GM23338 (cell line): Measurements from ENCODE around the gene KRTAP10-1. TPM values are rescaled to one million over a fixed set of nuclear protein-coding genes. Genes with fewer than 3 reads are reported as not detected.
A peak's percentile ranks its signal among the peaks of the same experiment; 100 is the strongest.

ENCODE experiments used
- ATAC-seq: fragments of 200-7000 bp; cut with Tn5 transposase; 3 replicates; pipeline ENCODE4 v1.9.1; 2020
- DNase-seq: peaks from one replicate; pipeline ENCODE4 v3.0.0-alpha.2; 2015; ENCODE audit warnings: low spot score
- H2AFZ ChIP-seq: fragments of 200-600 bp; sonication (generic); 2 replicates; pipeline ENCODE4 v1.8.0; 2016; ENCODE audit warnings: antibody characterized with exemption, mild to moderate bottlenecking, moderate library complexity
- H3F3A ChIP-seq: fragments of 200-600 bp; sonication (generic); replicated peaks from 2 replicates; pipeline ENCODE4 v1.8.0; 2017; ENCODE audit warnings: antibody characterized with exemption, mixed run types, low read depth
- H3K27ac ChIP-seq: fragments of 200-600 bp; sonication (generic); 2 replicates; pipeline ENCODE4 v1.6.1; 2016; ENCODE audit warnings: low read depth
- H3K27me3 ChIP-seq: fragments of 200-600 bp; sonication (generic); 2 replicates; pipeline ENCODE4 v1.8.0; 2016; ENCODE audit warnings: mild to moderate bottlenecking, mixed run types, moderate library complexity; ENCODE audit not compliant: insufficient read depth
- H3K36me3 ChIP-seq: fragments of 200-600 bp; sonication (generic); 2 replicates; pipeline ENCODE4 v1.8.0; 2016; ENCODE audit warnings: mild to moderate bottlenecking; ENCODE audit not compliant: insufficient read depth
- H3K4me1 ChIP-seq: fragments of 200-600 bp; sonication (generic); 2 replicates; pipeline ENCODE4 v1.8.0; 2016; ENCODE audit warnings: mild to moderate bottlenecking, moderate library complexity; ENCODE audit not compliant: insufficient read depth
- H3K4me2 ChIP-seq: fragments of 200-600 bp; sonication (generic); 2 replicates; pipeline ENCODE4 v1.7.1; 2017; ENCODE audit warnings: mixed run types
- H3K4me3 ChIP-seq: fragments of 200-600 bp; sonication (generic); 2 replicates; pipeline ENCODE4 v1.6.1; 2016; ENCODE audit warnings: mixed run types
- H3K79me2 ChIP-seq: fragments of 200-600 bp; sonication (generic); replicated peaks from 2 replicates; pipeline ENCODE4 v1.8.0; 2017; ENCODE audit warnings: mild to moderate bottlenecking; ENCODE audit not compliant: insufficient read depth
- H3K9me2 ChIP-seq: fragments of 200-600 bp; sonication (generic); 2 replicates; pipeline ENCODE4 v1.8.0; 2017; ENCODE audit not compliant: insufficient read depth
- H4K20me1 ChIP-seq: fragments of 200-600 bp; sonication (generic); replicated peaks from 2 replicates; pipeline ENCODE4 v1.8.0; 2017; ENCODE audit warnings: mild to moderate bottlenecking; ENCODE audit not compliant: insufficient read depth
- H3K27ac Mint-ChIP-seq: 2 replicates; pipeline ENCODE4 v1.8.0; 2020; ENCODE audit warnings: inconsistent platforms, mild to moderate bottlenecking, moderate library complexity, mixed read lengths
- H3K27me3 Mint-ChIP-seq: 3 replicates; pipeline ENCODE4 v1.8.0; 2022; ENCODE audit warnings: low read depth, mild to moderate bottlenecking, moderate library complexity, mixed read lengths, inconsistent platforms; ENCODE audit not compliant: insufficient read depth, poor library complexity
- H3K36me3 Mint-ChIP-seq: 3 replicates; pipeline ENCODE4 v1.8.0; 2021; ENCODE audit warnings: low read depth, mild to moderate bottlenecking, inconsistent platforms, moderate library complexity, mixed read lengths
- H3K4me1 Mint-ChIP-seq: 3 replicates; pipeline ENCODE4 v1.8.0; 2020; ENCODE audit warnings: mild to moderate bottlenecking, inconsistent platforms, mixed read lengths
- H3K4me3 Mint-ChIP-seq: 3 replicates; pipeline ENCODE4 v1.8.0; 2021; ENCODE audit warnings: moderate library complexity, mild to moderate bottlenecking, inconsistent platforms, mixed read lengths
- H3K9me3 Mint-ChIP-seq: 3 replicates; pipeline ENCODE4 v1.8.0; 2020; ENCODE audit warnings: moderate library complexity, mild to moderate bottlenecking, inconsistent platforms, mixed read lengths
- EZH2 ChIP-seq: fragments of 200-600 bp; sonication (generic); IDR thresholded peaks from one replicate; pipeline ENCODE4 v1.8.0; 2017; ENCODE audit warnings: antibody characterized with exemption, mild to moderate bottlenecking, low read depth; ENCODE audit not compliant: unreplicated experiment
- EZH2phosphoT487 ChIP-seq: fragments of 200-600 bp; sonication (generic); IDR thresholded peaks from one replicate; pipeline ENCODE4 v1.8.1; 2018; ENCODE audit warnings: antibody characterized with exemption; ENCODE audit not compliant: unreplicated experiment
- JUNB ChIP-seq: IDR thresholded peaks from one replicate; pipeline ENCODE4 v1.6.1; 2016; ENCODE audit warnings: antibody characterized with exemption; ENCODE audit not compliant: unreplicated experiment
- NANOG ChIP-seq: IDR thresholded peaks from 2 replicates; pipeline ENCODE4 v1.6.1; 2016; ENCODE audit warnings: antibody characterized with exemption, borderline replicate concordance
- POLR2AphosphoS5 ChIP-seq: IDR thresholded peaks from 2 replicates; pipeline ENCODE4 v1.6.1; 2016; ENCODE audit warnings: antibody characterized with exemption, low read depth
- REST ChIP-seq: IDR thresholded peaks from one replicate; pipeline ENCODE4 v1.6.1; 2018; ENCODE audit warnings: antibody characterized with exemption; ENCODE audit not compliant: unreplicated experiment
- STAT1 ChIP-seq: IDR thresholded peaks from one replicate; pipeline ENCODE4 v1.6.1; 2016; ENCODE audit warnings: antibody characterized with exemption; ENCODE audit not compliant: unreplicated experiment
- ZNF114 ChIP-seq: fragments of 250-450 bp; sonication (Bioruptor Pico); IDR thresholded peaks from 2 replicates; pipeline ENCODE4 v1.5.0; 2020; ENCODE audit warnings: mild to moderate bottlenecking, moderate library complexity
- ZNF331 ChIP-seq: fragments of 250-450 bp; sonication (Bioruptor Pico); IDR thresholded peaks from 2 replicates; pipeline ENCODE4 v1.5.0; 2020; ENCODE audit warnings: low read depth, mild to moderate bottlenecking, moderate library complexity
- polyA plus RNA-seq: library from polyadenylated mRNA; unstranded; fragments of >200 nt; fragmentation: Nextera tagmentation; extraction: Ambion mirVana; gene quantifications from 2 replicates; pipeline ENCODE4 v1.2.1, GENCODE V29; 2016
- total RNA-seq: library from RNA; depleted of rRNA; stranded (reverse); fragments of >200 nt; shearing (Covaris generic); gene quantifications from 2 replicates; pipeline ENCODE4 v1.2.3, GENCODE V29; 2014
- TF ChIP-seq, protein P1 (sequence below), 2 experiments: fragments of 200-600 bp in 1 of 2; sonication (generic) in 1 of 2; conservative IDR thresholded peaks; 2 replicates each; pipeline versions ENCODE4 v1.5.1 to v1.6.1; 2016 to 2017; ENCODE audit warnings: antibody characterized with exemption in 2 of 2, low read depth in 2 of 2, mild to moderate bottlenecking in 2 of 2, moderate library complexity in 1 of 2
- TF ChIP-seq, protein P2 (sequence below): IDR thresholded peaks from 2 replicates; pipeline ENCODE4 v1.6.1; 2016; ENCODE audit warnings: antibody characterized with exemption

KRTAP10-1 gene
- total and polyA plus RNA-seq, 2 experiments from 2014 or later: not detected

DNA sequence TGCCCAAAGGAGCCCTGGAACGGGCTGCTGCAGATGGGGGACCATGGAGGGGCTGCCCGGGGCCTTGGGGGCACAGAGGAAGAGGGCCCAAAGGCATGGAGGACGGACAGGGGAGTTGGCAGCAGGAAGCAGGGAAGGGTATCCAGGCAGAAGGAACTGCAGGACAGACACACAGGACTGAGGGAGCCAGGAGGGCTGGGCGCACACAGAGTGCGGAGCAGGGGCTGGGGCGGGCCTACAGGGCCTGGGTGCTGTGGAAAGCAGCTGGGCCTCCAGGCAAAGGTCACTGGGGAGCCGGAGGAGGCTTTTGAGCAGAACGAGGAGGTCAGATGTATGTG is 28.1 kb downstream of the KRTAP10-1 start (continued):
- no peak for TF ChIP-seq REST
- TF ChIP-seq STAT1: no peak

GRCh38 chr21:44511219-44511937 is 28.6 kb downstream of the KRTAP10-1 start:
- Histone ChIP-seq H3K4me3 (no peak overlapping the region), H3K4me1 (no peaks in the 10 kb centered on the region), H4K20me1 (no peaks in the 10 kb centered on the region), H3K4me2 (no peak overlapping the region), H2AFZ (no peak overlapping the region), H3F3A (no peaks in the 10 kb centered on the region), H3K9me2 (no peaks in the 10 kb centered on the region), H3K27me3 (no peaks in the 10 kb centered on the region), H3K27ac (no peak overlapping the region), H3K79me2 (no peaks in the 10 kb centered on the region), H3K36me3 (no peaks in the 10 kb centered on the region)
- DNase-seq (no peak), ATAC-seq (no peak)
- Mint-ChIP-seq H3K27me3 (peaks cover 14% of the 10 kb centered on the region), H3K36me3 (no peaks in the 10 kb centered on the region), H3K4me1 (no peaks in the 10 kb centered on the region; the same call in 2 of the 3 replicates), H3K27ac (no peak overlapping the region), H3K4me3 (peak overlapping the region; percentile 50; the same call in 1 of the 3 replicates), H3K9me3 (no peaks in the 10 kb centered on the region; the same call in 2 of the 3 replicates)
- no peak for TF ChIP-seq ZNF114 (CRISPR knock-in tag)
- TF ChIP-seq EZH2: no peak
- TF ChIP-seq, protein P1, sequence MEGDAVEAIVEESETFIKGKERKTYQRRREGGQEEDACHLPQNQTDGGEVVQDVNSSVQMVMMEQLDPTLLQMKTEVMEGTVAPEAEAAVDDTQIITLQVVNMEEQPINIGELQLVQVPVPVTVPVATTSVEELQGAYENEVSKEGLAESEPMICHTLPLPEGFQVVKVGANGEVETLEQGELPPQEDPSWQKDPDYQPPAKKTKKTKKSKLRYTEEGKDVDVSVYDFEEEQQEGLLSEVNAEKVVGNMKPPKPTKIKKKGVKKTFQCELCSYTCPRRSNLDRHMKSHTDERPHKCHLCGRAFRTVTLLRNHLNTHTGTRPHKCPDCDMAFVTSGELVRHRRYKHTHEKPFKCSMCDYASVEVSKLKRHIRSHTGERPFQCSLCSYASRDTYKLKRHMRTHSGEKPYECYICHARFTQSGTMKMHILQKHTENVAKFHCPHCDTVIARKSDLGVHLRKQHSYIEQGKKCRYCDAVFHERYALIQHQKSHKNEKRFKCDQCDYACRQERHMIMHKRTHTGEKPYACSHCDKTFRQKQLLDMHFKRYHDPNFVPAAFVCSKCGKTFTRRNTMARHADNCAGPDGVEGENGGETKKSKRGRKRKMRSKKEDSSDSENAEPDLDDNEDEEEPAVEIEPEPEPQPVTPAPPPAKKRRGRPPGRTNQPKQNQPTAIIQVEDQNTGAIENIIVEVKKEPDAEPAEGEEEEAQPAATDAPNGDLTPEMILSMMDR (conservative IDR thresholded peaks at IDR 0.05; ENCODE audit: low read depth in 2 of 2): no peak
- TF ChIP-seq, protein P2, sequence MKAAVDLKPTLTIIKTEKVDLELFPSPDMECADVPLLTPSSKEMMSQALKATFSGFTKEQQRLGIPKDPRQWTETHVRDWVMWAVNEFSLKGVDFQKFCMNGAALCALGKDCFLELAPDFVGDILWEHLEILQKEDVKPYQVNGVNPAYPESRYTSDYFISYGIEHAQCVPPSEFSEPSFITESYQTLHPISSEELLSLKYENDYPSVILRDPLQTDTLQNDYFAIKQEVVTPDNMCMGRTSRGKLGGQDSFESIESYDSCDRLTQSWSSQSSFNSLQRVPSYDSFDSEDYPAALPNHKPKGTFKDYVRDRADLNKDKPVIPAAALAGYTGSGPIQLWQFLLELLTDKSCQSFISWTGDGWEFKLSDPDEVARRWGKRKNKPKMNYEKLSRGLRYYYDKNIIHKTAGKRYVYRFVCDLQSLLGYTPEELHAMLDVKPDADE: no peak
- no peak for TF ChIP-seq REST
- TF ChIP-seq STAT1: no peak
- TF ChIP-seq POLR2AphosphoS5: no peak
- TF ChIP-seq JUNB: no peak
- no peak for TF ChIP-seq EZH2phosphoT487
- no peak for TF ChIP-seq ZNF331
- TF ChIP-seq NANOG: no peak
